ENCODE results near the gene GHR.
A peak's percentile ranks its signal among the peaks of the same experiment; 100 is the strongest.

Gene GHR

GRCh38 chr5:42570966-42571960, 148.0 kb downstream of the GHR start:
- TF ChIP-seq, protein P1, sequence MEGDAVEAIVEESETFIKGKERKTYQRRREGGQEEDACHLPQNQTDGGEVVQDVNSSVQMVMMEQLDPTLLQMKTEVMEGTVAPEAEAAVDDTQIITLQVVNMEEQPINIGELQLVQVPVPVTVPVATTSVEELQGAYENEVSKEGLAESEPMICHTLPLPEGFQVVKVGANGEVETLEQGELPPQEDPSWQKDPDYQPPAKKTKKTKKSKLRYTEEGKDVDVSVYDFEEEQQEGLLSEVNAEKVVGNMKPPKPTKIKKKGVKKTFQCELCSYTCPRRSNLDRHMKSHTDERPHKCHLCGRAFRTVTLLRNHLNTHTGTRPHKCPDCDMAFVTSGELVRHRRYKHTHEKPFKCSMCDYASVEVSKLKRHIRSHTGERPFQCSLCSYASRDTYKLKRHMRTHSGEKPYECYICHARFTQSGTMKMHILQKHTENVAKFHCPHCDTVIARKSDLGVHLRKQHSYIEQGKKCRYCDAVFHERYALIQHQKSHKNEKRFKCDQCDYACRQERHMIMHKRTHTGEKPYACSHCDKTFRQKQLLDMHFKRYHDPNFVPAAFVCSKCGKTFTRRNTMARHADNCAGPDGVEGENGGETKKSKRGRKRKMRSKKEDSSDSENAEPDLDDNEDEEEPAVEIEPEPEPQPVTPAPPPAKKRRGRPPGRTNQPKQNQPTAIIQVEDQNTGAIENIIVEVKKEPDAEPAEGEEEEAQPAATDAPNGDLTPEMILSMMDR (IDR thresholded peaks at IDR 0.05) = no peak

DNA sequence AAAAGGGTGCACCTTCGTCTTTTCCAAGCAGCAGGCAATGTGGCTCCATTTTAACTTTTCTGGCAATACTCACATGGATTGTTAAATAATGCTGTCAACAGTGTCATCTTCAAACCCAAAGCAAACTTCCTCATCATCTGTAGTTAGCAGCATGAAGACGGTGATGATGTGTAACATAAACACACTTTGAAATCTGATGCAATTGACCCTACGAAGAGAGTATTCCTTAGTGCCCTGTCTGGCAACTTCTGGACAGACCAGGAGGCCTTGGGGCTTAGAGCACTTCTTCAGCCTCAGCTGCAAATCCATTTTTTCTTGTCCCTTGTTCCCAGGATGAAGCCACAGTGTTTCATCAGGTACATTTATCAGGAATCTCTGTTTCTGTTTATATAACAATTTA, 149.1 kb downstream of the GHR start:
- TF ChIP-seq, protein P1 (IDR thresholded peaks at IDR 0.05) = no peak

DNA sequence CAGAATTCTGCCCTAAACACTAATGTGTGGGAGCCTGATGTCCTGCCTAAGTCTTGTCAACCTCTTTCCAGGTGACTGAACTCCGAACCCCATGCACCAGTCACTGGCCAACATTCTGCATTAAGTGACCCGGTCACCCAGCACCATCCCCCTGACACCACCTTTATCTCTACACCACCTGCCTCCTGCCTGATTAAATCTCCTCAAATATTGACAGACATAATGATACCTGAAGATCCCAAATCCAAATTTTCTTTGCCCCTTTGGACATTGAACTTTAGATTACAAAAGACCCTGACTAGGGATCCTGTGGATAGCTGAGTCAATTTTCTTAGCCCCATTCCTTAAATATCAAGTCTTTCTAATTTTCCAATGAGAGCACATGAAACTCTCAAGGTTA, 150.1 kb downstream of the GHR start:
- TF ChIP-seq, protein P1 (IDR thresholded peaks at IDR 0.05) = no peak

DNA sequence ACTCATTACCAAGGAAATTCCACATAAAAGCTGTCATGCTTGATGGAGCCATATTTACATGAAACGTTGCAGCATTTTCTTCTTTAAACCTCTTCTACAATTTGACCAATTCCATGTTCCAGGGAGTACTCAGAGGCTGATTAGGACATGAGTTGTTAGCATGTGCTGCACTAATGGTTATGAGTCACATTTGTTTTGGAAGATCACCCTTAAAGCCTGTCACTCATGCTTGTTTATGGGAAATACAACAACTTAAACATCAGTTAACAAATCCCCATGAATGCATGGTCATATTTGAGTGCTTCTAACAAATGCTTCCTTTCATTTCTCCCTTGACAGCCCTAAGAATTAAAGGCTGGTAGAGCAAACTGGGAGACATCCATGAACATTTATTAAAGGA, 156.1 kb downstream of the GHR start:
- TF ChIP-seq, protein P1 (IDR thresholded peaks at IDR 0.05) = no peak

- TF ChIP-seq, protein P1 (IDR thresholded peaks at IDR 0.05) = no peak
These were observed 158.6 kb downstream of the GHR start for GRCh38 chr5:42581845-42582244.

- TF ChIP-seq, protein P1 (IDR thresholded peaks at IDR 0.05) = no peak
These were observed 159.5 kb downstream of the GHR start for GRCh38 chr5:42582723-42583122.

DNA sequence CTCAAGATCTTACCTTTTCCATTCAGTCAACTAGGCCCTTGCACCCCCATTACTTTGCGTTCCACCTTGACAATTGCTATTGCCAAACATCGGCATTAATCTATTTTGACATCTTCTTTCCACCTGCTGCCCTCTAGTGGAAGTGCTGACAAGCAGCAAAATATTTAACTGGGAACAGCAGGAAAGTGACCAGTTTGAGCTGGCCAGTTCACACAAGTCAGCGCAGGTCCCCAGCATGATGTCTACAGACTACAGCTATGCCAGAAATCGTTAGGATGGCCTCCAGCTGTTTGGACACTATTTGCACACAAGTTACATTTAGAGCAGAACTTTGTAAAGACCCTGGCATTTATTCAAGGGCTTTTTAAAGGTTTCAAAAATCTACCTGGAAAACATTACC, 160.1 kb downstream of the GHR start:
- TF ChIP-seq, protein P1 (IDR thresholded peaks at IDR 0.05) = peak; percentile 86

All from LNCAP (cell line).